HL-60 (cell line): ENCODE results near the gene SLBP.

ENCODE experiments used
- DNase-seq, 2 experiments: peaks; one replicate each; pipeline ENCODE4 v3.0.0-alpha.2; 2010 to 2020; ENCODE audit warnings: low read depth in 1 of 2, low spot score in 1 of 2
- H3K27ac ChIP-seq: fragments of 250-450 bp; sonication (Bioruptor Pico); replicated peaks from 2 replicates; pipeline ENCODE4 v1.5.1; 2020; ENCODE audit warnings: mild to moderate bottlenecking, moderate library complexity
- H3K27me3 ChIP-seq: fragments of 250-450 bp; sonication (Bioruptor Pico); 2 replicates; pipeline ENCODE4 v1.5.1; 2021; ENCODE audit warnings: mild to moderate bottlenecking, moderate library complexity; ENCODE audit not compliant: insufficient read depth, poor library complexity, severe bottlenecking
- H3K4me3 ChIP-seq: replicated peaks from 2 replicates; pipeline ENCODE4 v1.5.1; 2011; ENCODE audit warnings: mild to moderate bottlenecking, control low read depth, low read length; ENCODE audit not compliant: insufficient read depth
- GABPA ChIP-seq: IDR thresholded peaks from 2 replicates; pipeline ENCODE4 v1.6.1; 2012; ENCODE audit warnings: low read depth
- POLR2AphosphoS5 ChIP-seq: IDR thresholded peaks from 2 replicates; pipeline ENCODE4 v1.6.1; 2012; ENCODE audit warnings: low read depth
- REST ChIP-seq: IDR thresholded peaks from 2 replicates; pipeline ENCODE4 v1.6.1; 2012; ENCODE audit warnings: low read depth; ENCODE audit not compliant: insufficient replicate concordance
- SPI1 ChIP-seq: IDR thresholded peaks from 2 replicates; pipeline ENCODE4 v1.6.1; 2012; ENCODE audit warnings: low read depth, mild to moderate bottlenecking, borderline replicate concordance
- TF ChIP-seq, protein P1 (sequence below): IDR thresholded peaks from one replicate; pipeline ENCODE4 v1.5.1; 2011; ENCODE audit warnings: low read length, control low read depth, inconsistent platforms; ENCODE audit not compliant: insufficient read depth

Gene SLBP

DNA sequence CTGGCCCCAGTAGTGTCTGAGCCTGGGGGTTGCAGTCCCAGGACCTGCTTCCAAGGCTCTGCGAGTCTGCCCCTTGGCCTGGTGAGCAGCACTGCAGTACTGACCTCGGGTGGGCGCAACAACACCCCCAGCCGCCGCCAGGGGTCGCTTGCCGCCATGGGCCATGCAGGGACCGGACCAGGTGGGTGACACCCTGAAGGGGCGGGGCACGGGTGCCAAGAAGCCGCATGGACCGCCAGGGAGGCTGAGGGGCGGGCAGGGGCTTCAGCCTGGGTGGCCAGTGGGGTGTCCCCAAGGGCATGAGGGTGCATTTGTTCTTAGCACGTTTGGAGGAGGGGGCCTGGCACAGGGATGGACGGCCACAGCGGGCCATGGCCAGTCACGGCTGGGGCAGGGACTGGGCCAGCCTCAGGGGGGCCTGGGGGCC is 34.2 kb upstream of the SLBP start:
- TF ChIP-seq, protein P1, sequence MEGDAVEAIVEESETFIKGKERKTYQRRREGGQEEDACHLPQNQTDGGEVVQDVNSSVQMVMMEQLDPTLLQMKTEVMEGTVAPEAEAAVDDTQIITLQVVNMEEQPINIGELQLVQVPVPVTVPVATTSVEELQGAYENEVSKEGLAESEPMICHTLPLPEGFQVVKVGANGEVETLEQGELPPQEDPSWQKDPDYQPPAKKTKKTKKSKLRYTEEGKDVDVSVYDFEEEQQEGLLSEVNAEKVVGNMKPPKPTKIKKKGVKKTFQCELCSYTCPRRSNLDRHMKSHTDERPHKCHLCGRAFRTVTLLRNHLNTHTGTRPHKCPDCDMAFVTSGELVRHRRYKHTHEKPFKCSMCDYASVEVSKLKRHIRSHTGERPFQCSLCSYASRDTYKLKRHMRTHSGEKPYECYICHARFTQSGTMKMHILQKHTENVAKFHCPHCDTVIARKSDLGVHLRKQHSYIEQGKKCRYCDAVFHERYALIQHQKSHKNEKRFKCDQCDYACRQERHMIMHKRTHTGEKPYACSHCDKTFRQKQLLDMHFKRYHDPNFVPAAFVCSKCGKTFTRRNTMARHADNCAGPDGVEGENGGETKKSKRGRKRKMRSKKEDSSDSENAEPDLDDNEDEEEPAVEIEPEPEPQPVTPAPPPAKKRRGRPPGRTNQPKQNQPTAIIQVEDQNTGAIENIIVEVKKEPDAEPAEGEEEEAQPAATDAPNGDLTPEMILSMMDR = peak; percentile 35
- TF ChIP-seq REST = no peak
- TF ChIP-seq SPI1 = no peak
- no peak overlapping the region for H3K4me3 ChIP-seq
- no peaks in the 10 kb centered on the region for H3K27me3 ChIP-seq
- DNase-seq = peak in 1 of 2 experiments; percentile 78
- no peak overlapping the region for H3K27ac ChIP-seq

DNA sequence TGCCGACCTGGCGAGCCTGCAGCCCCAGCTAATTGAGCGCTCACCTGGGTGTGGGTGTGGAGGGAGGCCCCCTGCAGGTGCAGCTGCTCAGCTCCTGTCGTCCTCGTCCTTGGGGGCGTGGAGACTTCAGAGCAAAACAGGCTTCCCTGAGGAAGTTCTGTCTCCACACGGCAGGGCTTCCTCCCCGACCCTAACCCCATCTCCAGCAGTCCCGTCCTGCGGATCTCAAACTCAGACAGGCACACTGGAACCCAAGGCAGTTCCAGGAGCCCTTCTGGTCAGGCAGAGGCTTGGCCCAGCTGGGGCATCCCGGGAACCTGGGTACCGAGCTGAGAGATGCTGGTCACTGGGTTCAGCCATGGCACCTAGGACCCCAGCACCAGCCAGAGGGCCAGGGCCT is 33.6 kb upstream of the SLBP start:
- TF ChIP-seq REST (no peak), SPI1 (no peak), POLR2AphosphoS5 (no peak; the same call in 1 of the 2 replicates), GABPA (no peak)
- TF ChIP-seq, protein P1 = no peak
- Histone ChIP-seq H3K27ac (no peak overlapping the region), H3K4me3 (no peak overlapping the region), H3K27me3 (no peaks in the 10 kb centered on the region)
- DNase-seq = no peak

DNA sequence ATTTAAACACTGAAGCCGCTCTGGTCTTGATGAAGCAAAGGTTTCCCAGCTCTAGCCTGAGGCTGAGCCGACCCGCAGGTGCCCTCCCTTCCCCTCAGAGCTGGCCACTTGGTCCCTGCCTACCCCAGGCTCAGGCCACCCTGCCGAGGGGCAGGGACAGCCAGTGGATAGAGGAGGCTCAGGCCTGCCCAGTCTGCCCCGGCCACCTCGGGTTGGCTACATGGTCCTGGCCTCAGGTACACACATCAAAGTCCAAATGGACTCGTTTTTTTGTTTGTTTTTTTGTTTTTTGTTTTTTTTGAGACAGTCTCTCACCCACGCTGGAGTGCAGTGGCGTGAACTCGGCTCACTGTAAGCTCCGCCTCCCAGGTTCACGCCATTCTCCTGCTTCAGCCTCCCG is 33.0 kb upstream of the SLBP start:
- Histone ChIP-seq H3K27me3 (no peaks in the 10 kb centered on the region), H3K4me3 (no peak overlapping the region), H3K27ac (no peak overlapping the region)
- DNase-seq = no peak
- TF ChIP-seq SPI1 (no peak), REST (no peak), GABPA (no peak)

DNA sequence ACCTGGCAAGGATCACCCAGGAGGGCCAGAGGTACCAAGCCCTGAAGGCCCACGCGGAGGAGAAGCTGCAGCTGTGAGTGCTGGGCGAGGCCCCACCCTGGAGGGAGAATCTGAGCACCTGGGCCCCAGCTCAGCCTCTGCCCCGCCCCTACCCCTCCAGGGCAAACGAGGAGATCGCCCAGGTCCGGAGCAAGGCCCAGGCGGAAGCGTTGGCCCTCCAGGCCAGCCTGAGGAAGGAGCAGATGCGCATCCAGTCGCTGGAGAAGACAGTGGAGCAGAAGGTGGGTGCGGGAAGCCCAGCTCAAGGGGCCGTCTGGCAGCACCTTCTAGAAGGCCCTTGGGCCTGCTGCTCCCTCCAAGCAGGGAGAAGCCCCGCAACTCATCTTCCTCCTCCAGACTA is 32.4 kb upstream of the SLBP start:
- no peak for TF ChIP-seq REST
- TF ChIP-seq GABPA = no peak
- no peak for TF ChIP-seq SPI1
- TF ChIP-seq, protein P1 = no peak
- TF ChIP-seq POLR2AphosphoS5 = no peak
- Histone ChIP-seq H3K27me3 (no peaks in the 10 kb centered on the region), H3K4me3 (no peak overlapping the region), H3K27ac (no peak overlapping the region)
- no peak for DNase-seq
